ENCODE measurements around the gene CAMTA1. TPM values are rescaled to one million over a fixed set of nuclear protein-coding genes. Genes with fewer than 3 reads are reported as not detected.
"Not testable (repeated sequence)": the region's sequence is repeated elsewhere in the genome, so short reads cannot be mapped to it uniquely, and the experiment has no call there.

CAMTA1 gene
- total RNA-seq, 1 experiment from 2014 or later: 50.3 TPM

GRCh38 chr1:7691576-7691975, 906.3 kb downstream of the CAMTA1 start:
- H3K27me3 Mint-ChIP-seq (ENCODE audit: unreplicated experiment): peaks cover 85% of the 10 kb centered on the region

GRCh38 chr1:7692005-7692404, 906.8 kb downstream of the CAMTA1 start:
- CTCF ChIA-PET: no interaction called here
- Mint-ChIP-seq H3K4me1 (ENCODE audit: low read depth, unreplicated experiment) (no peaks in the 10 kb centered on the region), H3K27ac (ENCODE audit: unreplicated experiment) (no peak overlapping the region), H3K27me3 (ENCODE audit: unreplicated experiment) (peaks cover 81% of the 10 kb centered on the region), H3K36me3 (ENCODE audit: insufficient read depth, unreplicated experiment) (no peaks in the 10 kb centered on the region), H3K4me3 (ENCODE audit: low read depth, unreplicated experiment) (no peak overlapping the region), H3K9me3 (ENCODE audit: low read depth, unreplicated experiment) (peaks cover 3% of the 10 kb centered on the region)
- no TSS peak for BruUV-seq (replicated peaks)
- DNase-seq: no peak
- intact Hi-C loops (cut with micrococcal nuclease; ENCODE audit: unreplicated experiment): no loop called here
- TF ChIP-seq CTCF (IDR thresholded peaks at IDR 0.05; ENCODE audit: unreplicated experiment): no peak

More at GRCh38 chr1:7691576-7691975, 906.3 kb downstream of the CAMTA1 start:
- TF ChIP-seq CTCF (IDR thresholded peaks at IDR 0.05; ENCODE audit: unreplicated experiment): no peak
- no peaks in the 10 kb centered on the region for H3K36me3 Mint-ChIP-seq (ENCODE audit: insufficient read depth, unreplicated experiment)
- CTCF ChIA-PET: no interaction called here
- no TSS peak for BruUV-seq (replicated peaks)
- no peak overlapping the region for H3K4me3 Mint-ChIP-seq (ENCODE audit: low read depth, unreplicated experiment)
- peaks cover 3% of the 10 kb centered on the region for H3K9me3 Mint-ChIP-seq (ENCODE audit: low read depth, unreplicated experiment)
- no peak for DNase-seq
- intact Hi-C loops (cut with micrococcal nuclease; ENCODE audit: unreplicated experiment): no loop called here
- H3K4me1 Mint-ChIP-seq (ENCODE audit: low read depth, unreplicated experiment): no peaks in the 10 kb centered on the region
- H3K27ac Mint-ChIP-seq (ENCODE audit: unreplicated experiment): no peak overlapping the region

- intact Hi-C loops (cut with micrococcal nuclease; ENCODE audit: unreplicated experiment); H3K27ac Mint-ChIP-seq (ENCODE audit: unreplicated experiment); CTCF ChIA-PET; DNase-seq; H3K9me3 Mint-ChIP-seq (ENCODE audit: low read depth, unreplicated experiment); H3K36me3 Mint-ChIP-seq (ENCODE audit: insufficient read depth, unreplicated experiment); H3K4me1 Mint-ChIP-seq (ENCODE audit: low read depth, unreplicated experiment); H3K4me3 Mint-ChIP-seq (ENCODE audit: low read depth, unreplicated experiment); BruUV-seq (replicated peaks): not testable (repeated sequence)
- H3K27me3 Mint-ChIP-seq (ENCODE audit: unreplicated experiment): peaks cover 73% of the 10 kb centered on the region
Observed at GRCh38 chr1:7693037-7693436, 907.8 kb downstream of the CAMTA1 start.

- TF ChIP-seq CTCF (IDR thresholded peaks at IDR 0.05; ENCODE audit: unreplicated experiment): no peak
- CTCF ChIA-PET: no interaction called here
- Mint-ChIP-seq H3K4me3 (ENCODE audit: low read depth, unreplicated experiment) (no peak overlapping the region), H3K9me3 (ENCODE audit: low read depth, unreplicated experiment) (peaks cover 3% of the 10 kb centered on the region), H3K4me1 (ENCODE audit: low read depth, unreplicated experiment) (no peaks in the 10 kb centered on the region), H3K27ac (ENCODE audit: unreplicated experiment) (no peak overlapping the region), H3K36me3 (ENCODE audit: insufficient read depth, unreplicated experiment) (no peaks in the 10 kb centered on the region), H3K27me3 (ENCODE audit: unreplicated experiment) (peaks cover 78% of the 10 kb centered on the region)
- DNase-seq: no peak
- BruUV-seq (replicated peaks): no TSS peak
- intact Hi-C loops (cut with micrococcal nuclease; ENCODE audit: unreplicated experiment): no loop called here
Observed at GRCh38 chr1:7693662-7694061, 908.4 kb downstream of the CAMTA1 start.

- no peak for DNase-seq
- Mint-ChIP-seq H3K9me3 (ENCODE audit: low read depth, unreplicated experiment) (peaks cover 3% of the 10 kb centered on the region), H3K36me3 (ENCODE audit: insufficient read depth, unreplicated experiment) (no peaks in the 10 kb centered on the region), H3K4me3 (ENCODE audit: low read depth, unreplicated experiment) (no peak overlapping the region), H3K27me3 (ENCODE audit: unreplicated experiment) (peaks cover 78% of the 10 kb centered on the region), H3K27ac (ENCODE audit: unreplicated experiment) (no peak overlapping the region), H3K4me1 (ENCODE audit: low read depth, unreplicated experiment) (no peaks in the 10 kb centered on the region)
- no TSS peak for BruUV-seq (replicated peaks)
- intact Hi-C loops (cut with micrococcal nuclease; ENCODE audit: unreplicated experiment): no loop called here
- no peak for TF ChIP-seq CTCF (IDR thresholded peaks at IDR 0.05; ENCODE audit: unreplicated experiment)
- CTCF ChIA-PET: no interaction called here
Observed at GRCh38 chr1:7694600-7695496, 909.6 kb downstream of the CAMTA1 start.
